ENCODE results near the gene SYNC. TPM values are rescaled to one million over a fixed set of nuclear protein-coding genes. Genes with fewer than 3 reads are reported as not detected.

Gene SYNC
- total and polyA plus RNA-seq, 12 donors, result 2.7 to 27.8 (median 14.9) TPM

DNA sequence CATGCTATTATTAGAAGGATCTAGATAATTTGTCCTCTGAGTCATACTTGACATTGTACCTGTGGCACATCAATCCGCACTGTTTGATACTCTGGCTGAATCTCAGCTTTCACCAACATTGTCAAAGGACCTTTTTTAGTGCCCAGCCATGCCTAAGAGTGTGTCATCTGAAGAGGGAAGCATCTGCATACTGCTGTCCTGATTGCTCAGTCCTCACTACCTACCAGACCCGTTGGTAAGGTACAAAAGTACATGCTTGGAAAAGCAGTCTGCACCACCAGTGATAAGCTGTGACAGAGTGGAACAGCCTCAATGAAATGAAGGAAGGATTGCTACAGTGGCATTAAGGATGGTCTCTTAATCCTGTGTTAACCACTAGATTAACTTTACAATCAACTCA lies 17.1 kb downstream of the SYNC start:
- peak in 4 of 8 donors; percentile 28 to 51 (median 41) for ATAC-seq
- Histone ChIP-seq H3K4me1 (peaks cover 7 to 48% (median 21%) of the 10 kb centered on the region in 9 donors), H3K27ac (peak overlapping the region in 3 of 10 donors; percentile 18 to 52 (median 38)), H3K36me3 (peaks cover 0 to 77% (median 25%) of the 10 kb centered on the region in 9 donors), H3K9me3 (no peaks in the 10 kb centered on the region), H3K27me3 (no peaks in the 10 kb centered on the region), H3K4me3 (no peak overlapping the region)
- DNase-seq, result no peak
- TF ChIP-seq, protein P1, sequence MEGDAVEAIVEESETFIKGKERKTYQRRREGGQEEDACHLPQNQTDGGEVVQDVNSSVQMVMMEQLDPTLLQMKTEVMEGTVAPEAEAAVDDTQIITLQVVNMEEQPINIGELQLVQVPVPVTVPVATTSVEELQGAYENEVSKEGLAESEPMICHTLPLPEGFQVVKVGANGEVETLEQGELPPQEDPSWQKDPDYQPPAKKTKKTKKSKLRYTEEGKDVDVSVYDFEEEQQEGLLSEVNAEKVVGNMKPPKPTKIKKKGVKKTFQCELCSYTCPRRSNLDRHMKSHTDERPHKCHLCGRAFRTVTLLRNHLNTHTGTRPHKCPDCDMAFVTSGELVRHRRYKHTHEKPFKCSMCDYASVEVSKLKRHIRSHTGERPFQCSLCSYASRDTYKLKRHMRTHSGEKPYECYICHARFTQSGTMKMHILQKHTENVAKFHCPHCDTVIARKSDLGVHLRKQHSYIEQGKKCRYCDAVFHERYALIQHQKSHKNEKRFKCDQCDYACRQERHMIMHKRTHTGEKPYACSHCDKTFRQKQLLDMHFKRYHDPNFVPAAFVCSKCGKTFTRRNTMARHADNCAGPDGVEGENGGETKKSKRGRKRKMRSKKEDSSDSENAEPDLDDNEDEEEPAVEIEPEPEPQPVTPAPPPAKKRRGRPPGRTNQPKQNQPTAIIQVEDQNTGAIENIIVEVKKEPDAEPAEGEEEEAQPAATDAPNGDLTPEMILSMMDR (IDR thresholded peaks at IDR 0.05), result no peak
- WGBS, 2 donors, result 47 to 57% methylated on average over 2 of the region's 2 CpGs
- intact Hi-C loops (cut with DNase I), result no loop called here

DNA sequence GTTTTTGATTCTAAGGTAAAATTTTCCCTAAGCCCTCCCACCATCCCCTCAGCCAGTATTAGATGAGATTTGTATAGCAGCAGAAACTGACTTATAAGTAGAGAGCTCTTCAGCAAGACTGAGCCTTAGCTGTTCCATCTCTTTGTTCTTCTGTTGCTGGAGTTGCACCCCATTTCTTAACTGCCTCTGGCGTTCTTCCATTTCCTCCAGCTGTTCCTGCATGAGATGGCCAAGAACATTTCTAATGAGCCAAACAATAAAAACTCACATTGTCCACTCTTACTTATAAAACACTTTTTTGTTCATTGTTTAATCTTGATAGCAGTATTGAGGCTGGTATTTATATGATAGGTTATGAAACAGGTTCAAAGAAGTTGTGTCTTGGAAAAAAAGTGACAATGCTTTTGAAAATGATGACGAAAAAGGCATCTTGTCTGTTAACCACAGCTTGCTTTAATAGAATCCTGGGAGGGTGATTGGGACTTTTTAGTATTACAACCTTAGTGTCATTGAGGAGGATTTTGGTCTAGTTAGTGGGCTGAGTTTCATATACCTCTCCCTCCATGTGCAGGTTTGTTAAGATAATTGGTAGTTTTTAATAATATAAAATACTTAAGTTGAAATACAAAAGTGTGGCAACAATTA lies 18.3 kb downstream of the SYNC start:
- TF ChIP-seq, protein P1 (IDR thresholded peaks at IDR 0.05), result no peak

DNA sequence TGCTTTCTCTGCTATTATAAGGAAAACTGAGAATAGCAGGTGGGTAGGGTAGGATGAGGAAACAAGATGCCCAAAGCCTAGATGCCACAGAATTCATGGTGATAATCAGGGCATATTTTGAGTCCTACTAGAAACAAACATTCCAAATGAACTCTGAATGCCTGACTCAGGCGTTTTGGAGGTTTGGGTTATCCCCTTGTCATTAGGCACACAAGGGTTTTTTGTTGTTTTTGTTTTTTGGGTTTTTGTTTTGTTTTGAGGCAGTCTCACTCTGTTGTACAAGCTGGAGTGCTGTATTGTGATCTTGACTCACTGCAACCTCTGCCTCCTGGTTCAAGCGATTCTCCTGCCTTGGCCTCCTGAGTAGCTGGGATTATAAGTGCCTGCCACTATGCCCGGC lies 19.2 kb downstream of the SYNC start:
- H3K27me3 ChIP-seq, result no peaks in the 10 kb centered on the region
- peak overlapping the region in 4 of 10 donors; percentile 13 to 38 (median 26) for H3K27ac ChIP-seq
- DNase-seq (no peak), ATAC-seq (no peak)
- no peaks in the 10 kb centered on the region for H3K9me3 ChIP-seq
- H3K36me3 ChIP-seq, result peaks cover 0 to 97% (median 28%) of the 10 kb centered on the region in 9 donors
- H3K4me1 ChIP-seq, result peaks cover 7 to 48% (median 21%) of the 10 kb centered on the region in 9 donors
- 87 to 89% methylated on average over 3 of the region's 3 CpGs for WGBS, 2 donors
- no peak overlapping the region for H3K4me3 ChIP-seq
- TF ChIP-seq, protein P1 (IDR thresholded peaks at IDR 0.05), result no peak
- intact Hi-C loops (cut with DNase I), result no loop called here

More for the DNA sequence above, 18.3 kb downstream of the SYNC start:
- 38 to 54% methylated on average over 2 of the region's 2 CpGs for WGBS, 2 donors
- no peaks in the 10 kb centered on the region for H3K9me3 ChIP-seq
- peaks cover 0 to 90% (median 28%) of the 10 kb centered on the region in 9 donors for H3K36me3 ChIP-seq
- H3K4me1 ChIP-seq, result peaks cover 7 to 48% (median 21%) of the 10 kb centered on the region in 9 donors
- ATAC-seq, result peak; percentile 12 to 77 (median 61)
- H3K4me3 ChIP-seq, result no peak overlapping the region
- intact Hi-C loops (cut with DNase I), result no loop called here
- peak overlapping the region in 6 of 10 donors; percentile 13 to 52 (median 22) for H3K27ac ChIP-seq
- DNase-seq, result peak in 1 of 2 donors; percentile 44
- no peaks in the 10 kb centered on the region for H3K27me3 ChIP-seq

DNA sequence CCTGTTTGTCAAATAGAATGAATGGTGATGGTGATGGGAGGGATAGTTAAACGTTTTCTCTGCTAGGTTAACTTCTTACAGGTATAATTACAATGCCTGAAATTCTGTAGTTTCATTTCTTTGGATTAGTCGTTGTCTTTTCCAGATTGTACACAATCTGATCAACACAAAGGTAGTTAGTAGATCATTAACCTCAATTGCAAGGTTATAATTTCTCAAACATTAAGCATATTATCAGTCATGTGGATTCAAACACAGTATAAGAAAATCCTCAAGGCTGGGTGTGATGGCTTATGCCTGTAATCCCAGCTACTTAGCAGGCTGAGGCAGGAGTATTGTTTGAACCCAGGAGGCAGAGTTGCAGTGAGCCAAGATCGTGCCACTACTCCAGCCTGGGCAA lies 20.6 kb downstream of the SYNC start:
- no peaks in the 10 kb centered on the region for H3K9me3 ChIP-seq
- DNase-seq (no peak), ATAC-seq (no peak)
- no peak overlapping the region for H3K4me3 ChIP-seq
- peaks cover 0 to 100% (median 34%) of the 10 kb centered on the region in 9 donors for H3K36me3 ChIP-seq
- 82 to 84% methylated on average over 3 of the region's 3 CpGs for WGBS, 2 donors
- no peaks in the 10 kb centered on the region for H3K27me3 ChIP-seq
- no peak overlapping the region for H3K27ac ChIP-seq
- intact Hi-C loops (cut with DNase I), result no loop called here
- H3K4me1 ChIP-seq, result peaks cover 7 to 48% (median 21%) of the 10 kb centered on the region in 9 donors
- TF ChIP-seq, protein P1 (IDR thresholded peaks at IDR 0.05), result no peak
